Cardiac fibroblast (primary cell): ENCODE data around the gene RERE.
A peak's percentile ranks its signal among the peaks of the same experiment; 100 is the strongest.

Experiments
- DNase-seq, 2 donors: peaks; one replicate each; pipeline versions ENCODE4 v3.0.0 to v3.0.0-alpha.2; 2010; ENCODE audit warnings: low read depth in 2 of 2
- H3K4me3 ChIP-seq, 2 donors: replicated peaks in 1 of 2; 1 replicate in 1 of 2; 2 replicates in 1 of 2; pipeline ENCODE4 v1.5.1; 2011; ENCODE audit warnings: low read depth in 2 of 2, low read length in 2 of 2, mild to moderate bottlenecking in 2 of 2, moderate library complexity in 1 of 2
- TF ChIP-seq, protein P1 (sequence below): IDR thresholded peaks from one replicate; pipeline ENCODE4 v1.5.1; 2011; ENCODE audit warnings: low read depth, mild to moderate bottlenecking, low read length, inconsistent platforms

RERE gene

DNA sequence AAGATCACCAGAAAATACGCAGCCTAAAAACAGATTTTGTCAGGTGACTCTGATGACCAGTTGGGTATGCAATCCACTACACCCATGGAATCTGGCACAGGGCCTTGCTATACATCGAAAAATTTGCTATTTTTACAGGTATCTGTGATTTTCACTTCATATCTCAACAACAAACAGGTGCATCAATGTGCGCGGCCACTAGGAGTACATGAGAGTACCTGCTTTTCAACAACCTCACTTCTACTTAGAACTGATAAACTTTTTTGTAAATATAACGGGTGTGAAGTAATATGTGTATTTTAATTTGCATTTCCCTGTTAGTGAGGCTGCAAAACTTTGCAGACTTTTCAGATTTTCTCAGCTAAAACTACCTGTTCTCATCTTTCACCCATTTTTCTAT is 418.8 kb downstream of the RERE start:
- no peak overlapping the region for H3K4me3 ChIP-seq
- peak in 1 of 2 donors; percentile 40 for DNase-seq
- TF ChIP-seq, protein P1, sequence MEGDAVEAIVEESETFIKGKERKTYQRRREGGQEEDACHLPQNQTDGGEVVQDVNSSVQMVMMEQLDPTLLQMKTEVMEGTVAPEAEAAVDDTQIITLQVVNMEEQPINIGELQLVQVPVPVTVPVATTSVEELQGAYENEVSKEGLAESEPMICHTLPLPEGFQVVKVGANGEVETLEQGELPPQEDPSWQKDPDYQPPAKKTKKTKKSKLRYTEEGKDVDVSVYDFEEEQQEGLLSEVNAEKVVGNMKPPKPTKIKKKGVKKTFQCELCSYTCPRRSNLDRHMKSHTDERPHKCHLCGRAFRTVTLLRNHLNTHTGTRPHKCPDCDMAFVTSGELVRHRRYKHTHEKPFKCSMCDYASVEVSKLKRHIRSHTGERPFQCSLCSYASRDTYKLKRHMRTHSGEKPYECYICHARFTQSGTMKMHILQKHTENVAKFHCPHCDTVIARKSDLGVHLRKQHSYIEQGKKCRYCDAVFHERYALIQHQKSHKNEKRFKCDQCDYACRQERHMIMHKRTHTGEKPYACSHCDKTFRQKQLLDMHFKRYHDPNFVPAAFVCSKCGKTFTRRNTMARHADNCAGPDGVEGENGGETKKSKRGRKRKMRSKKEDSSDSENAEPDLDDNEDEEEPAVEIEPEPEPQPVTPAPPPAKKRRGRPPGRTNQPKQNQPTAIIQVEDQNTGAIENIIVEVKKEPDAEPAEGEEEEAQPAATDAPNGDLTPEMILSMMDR = peak; percentile 22

DNA sequence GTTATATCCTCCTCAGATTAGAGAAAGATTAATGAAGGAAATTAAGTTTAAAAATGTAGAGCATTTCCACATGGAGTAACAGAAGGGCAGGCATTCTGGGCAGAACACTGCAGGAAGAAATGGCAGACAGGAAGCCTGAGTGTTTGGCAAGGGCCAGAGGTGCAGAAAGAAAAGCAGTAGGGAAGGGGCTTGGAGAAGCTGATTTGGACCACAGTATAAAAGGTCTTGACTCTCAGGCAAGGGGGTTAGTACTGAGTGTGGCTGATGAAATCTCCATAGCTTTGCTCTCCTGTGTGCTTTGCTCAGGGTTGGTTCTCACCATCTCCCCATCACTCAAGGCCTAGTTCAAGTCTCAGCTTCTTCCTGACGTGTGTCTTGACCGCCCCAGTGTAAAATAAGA is 419.4 kb downstream of the RERE start:
- H3K4me3 ChIP-seq = no peak overlapping the region
- TF ChIP-seq, protein P1 = no peak
- no peak for DNase-seq

DNA sequence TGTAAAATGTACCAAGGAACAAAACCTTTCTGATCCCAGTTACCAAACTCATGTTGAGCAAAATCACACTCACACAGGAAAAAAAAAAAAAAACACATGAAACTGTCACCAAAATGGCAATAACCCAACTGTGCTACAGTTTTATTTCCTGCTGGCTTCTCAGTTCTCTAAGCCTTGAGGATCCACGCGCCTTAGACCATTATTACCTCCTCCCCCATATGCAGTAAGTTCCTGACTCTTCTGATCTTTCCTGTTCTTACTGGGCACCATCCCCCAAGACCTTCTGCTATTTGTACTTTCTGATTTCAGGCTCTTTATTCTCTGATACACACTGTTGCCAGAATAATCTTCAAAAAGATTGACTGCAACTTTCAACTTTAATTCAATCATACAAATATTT is 419.9 kb downstream of the RERE start:
- H3K4me3 ChIP-seq = peak overlapping the region in 1 of 2 donors; percentile 2
- peak in 1 of 2 donors; percentile 72 for DNase-seq
- TF ChIP-seq, protein P1 = no peak

DNA sequence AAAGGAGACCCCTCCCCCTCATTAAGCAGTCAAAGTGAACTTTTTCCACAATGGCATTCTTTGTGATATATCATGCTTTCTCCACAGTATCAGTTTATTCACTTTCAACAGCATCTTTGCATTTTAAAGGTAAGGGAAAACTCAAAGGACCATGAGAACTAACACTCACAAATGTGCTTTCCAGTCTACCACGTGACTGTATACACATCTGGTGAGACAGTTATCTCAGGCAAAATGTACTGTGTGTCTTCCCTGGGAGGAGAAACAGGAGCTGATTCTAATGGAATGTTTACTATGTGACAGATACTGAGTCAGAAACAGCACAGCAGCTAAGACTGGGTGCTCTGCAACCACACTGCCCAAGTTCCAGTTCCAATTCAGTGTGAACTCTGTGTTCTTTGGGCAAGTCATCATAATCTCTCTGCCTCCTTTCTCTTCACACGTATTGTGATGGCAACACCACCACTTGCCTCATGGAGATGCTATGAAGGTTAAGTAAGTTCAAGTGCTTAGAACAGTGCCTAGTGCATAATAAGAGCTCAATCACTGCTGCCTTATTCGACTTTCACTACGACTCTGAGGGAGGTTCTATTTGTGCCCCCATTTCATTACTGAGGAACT is 420.5 kb downstream of the RERE start:
- H3K4me3 ChIP-seq = no peak overlapping the region
- TF ChIP-seq, protein P1 = no peak
- peak; percentile 96 to 99 for DNase-seq

DNA sequence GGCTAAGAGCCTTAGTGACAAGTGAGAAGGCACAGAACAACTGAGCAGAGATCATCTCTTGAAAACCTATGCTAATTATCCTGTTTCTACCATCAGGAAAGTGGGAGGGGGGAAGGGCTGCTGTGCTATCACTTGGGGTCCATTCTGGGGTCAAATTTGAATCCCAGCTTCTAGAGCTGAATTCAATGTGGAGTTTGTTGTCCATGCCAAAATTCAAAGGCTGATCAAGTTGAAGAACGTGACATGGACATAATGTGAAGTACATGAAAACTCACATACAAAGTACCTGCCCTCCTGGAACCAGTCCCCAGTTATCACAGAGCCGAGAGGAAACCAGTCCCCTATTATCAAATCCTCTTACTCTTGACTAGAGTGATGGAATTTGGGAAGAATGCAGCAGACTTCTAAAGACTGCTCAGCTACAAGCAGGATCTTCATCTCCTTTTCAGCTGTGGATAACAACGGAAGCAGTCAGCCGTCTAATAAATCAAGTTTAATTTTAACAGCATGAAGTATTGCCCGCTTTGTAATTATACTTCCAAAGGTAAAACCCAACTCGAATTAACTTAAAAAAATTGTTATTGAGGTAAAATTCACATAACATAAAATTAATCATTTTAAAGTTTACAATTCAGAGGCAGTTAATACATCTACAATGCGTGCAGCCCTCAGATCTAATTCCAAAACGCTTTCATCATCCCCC is 421.2 kb downstream of the RERE start:
- DNase-seq = peak; percentile 66 to 78
- no peak overlapping the region for H3K4me3 ChIP-seq

DNA sequence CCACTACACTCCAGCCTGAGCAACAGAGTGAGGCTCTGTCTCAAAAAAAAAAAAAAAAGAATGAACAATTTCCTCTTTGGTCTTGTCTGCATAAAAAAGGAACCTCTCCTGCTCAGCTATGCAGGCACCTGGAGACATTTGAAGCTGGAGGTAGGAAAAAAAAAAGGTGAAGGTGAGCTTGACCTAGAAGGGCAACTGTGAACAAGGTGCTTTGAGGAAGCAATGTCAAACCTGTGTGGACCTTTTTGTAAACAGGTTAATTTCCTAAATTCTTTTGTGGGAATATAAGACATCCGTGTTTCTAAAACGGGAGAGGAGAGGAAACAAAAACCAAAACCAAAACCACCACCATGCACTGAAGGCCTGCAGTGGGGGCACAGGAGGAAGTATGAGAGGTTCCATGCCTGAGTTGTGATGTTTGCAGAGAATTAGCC is 422.0 kb downstream of the RERE start:
- TF ChIP-seq, protein P1 = no peak
- H3K4me3 ChIP-seq = no peak overlapping the region
- DNase-seq = no peak

More for the DNA sequence above, 421.2 kb downstream of the RERE start:
- TF ChIP-seq, protein P1 = no peak
